GM19467 (cell line): ENCODE measurements around the gene LRRC37B.
"Not testable (repeated sequence)": the region's sequence is repeated elsewhere in the genome, so short reads cannot be mapped to it uniquely, and the experiment has no call there.

Experiments used
- ATAC-seq: cut with Tn5 transposase; IDR thresholded peaks from one replicate; pipeline ENCODE4 v1.9.1; 2021; ENCODE audit warnings: mild to moderate bottlenecking, moderate library complexity; ENCODE audit not compliant: unreplicated experiment

LRRC37B gene

GRCh38 chr17:32006957-32007462 is at the start of gene LRRC37B:
LRRC37B (plus strand) TSS chr17:32007383; CDS start chr17:32021393, 14,010 bp downstream.
- peak; percentile 84 for ATAC-seq

DNA sequence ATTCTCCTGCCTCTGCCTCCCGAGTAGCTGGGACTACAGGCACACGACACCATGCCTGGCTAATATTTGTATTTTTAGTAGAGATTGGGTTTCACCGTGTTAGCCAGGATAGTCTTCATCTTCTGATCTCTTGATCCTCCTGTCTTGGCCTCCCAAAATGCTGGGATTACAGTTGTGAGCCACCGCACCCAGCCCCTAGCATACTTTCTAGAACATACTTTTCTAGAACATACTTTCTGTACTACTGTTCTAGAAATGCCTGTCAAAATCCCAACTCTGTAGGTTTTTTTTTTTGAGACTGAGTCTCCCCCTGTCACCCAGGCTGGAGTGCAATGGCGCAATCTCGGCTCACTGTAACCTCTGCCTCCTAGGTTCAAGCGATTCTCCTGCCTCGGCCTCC is 43.1 kb upstream of the LRRC37B start:
- not testable (repeated sequence) for ATAC-seq

DNA sequence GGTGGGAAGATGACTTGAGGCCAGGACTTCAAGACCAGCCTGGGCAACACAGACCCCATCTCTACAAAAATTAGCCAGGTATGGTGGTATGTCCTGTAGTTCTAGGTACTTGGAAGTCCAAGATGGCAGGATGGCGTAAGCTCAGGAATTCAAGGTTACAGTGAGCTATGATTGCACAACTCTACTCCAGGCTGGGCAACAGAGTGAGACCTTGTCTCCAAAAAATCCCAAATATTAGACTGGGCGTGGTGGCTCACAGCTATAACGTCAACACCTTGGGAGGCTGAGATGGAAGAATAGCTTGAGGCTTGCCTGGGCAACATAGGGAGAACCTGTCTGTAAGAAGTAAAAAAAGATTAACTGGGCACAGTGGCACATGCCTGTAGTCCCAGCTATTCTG is 39.5 kb upstream of the LRRC37B start:
- no peak for ATAC-seq

GRCh38 chr17:31970416-31970815 is 36.8 kb upstream of the LRRC37B start:
- not testable (repeated sequence) for ATAC-seq

- ATAC-seq: not testable (repeated sequence)
Measured at GRCh38 chr17:31974269-31975071, 32.7 kb upstream of the LRRC37B start.

DNA sequence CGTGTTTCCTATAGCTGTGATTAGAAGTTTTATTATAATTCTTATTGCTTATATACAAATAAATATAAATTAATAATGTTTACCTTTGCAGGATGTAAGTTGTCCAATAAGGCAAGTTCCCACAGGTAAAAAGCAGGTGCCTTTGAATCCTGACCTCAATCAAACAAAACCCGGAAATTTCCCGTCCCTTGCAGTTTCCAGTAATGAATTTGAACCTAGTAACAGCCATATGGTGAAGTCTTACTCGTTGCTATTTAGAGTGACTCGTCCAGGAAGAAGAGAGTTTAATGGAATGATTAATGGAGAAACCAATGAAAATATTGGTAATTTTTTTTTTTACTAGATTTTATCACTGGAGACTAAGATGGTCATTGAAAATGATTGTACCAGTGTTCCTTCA is 31.8 kb upstream of the LRRC37B start:
- not testable (repeated sequence) for ATAC-seq

GRCh38 chr17:31991821-31992220 is 15.4 kb upstream of the LRRC37B start:
- not testable (repeated sequence) for ATAC-seq

DNA sequence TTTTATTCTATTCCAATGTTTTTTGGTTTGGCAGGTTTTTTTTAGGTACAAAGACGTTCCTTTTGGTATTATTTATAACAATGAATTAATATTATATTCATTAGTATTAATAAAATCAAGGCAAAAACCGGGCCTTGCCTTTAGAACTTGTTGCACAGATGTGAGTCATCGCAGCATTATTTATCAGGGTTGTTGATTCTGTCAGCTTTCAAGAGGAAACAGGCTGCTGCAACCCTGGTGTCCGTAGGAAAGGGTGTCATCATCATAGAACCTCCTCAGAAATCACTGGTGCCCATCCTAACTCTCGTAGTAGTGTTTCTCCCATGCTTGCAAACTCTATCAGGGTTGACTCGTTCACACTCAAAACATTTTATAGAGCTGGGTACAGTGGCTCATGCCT is 10.2 kb upstream of the LRRC37B start:
- no peak for ATAC-seq

DNA sequence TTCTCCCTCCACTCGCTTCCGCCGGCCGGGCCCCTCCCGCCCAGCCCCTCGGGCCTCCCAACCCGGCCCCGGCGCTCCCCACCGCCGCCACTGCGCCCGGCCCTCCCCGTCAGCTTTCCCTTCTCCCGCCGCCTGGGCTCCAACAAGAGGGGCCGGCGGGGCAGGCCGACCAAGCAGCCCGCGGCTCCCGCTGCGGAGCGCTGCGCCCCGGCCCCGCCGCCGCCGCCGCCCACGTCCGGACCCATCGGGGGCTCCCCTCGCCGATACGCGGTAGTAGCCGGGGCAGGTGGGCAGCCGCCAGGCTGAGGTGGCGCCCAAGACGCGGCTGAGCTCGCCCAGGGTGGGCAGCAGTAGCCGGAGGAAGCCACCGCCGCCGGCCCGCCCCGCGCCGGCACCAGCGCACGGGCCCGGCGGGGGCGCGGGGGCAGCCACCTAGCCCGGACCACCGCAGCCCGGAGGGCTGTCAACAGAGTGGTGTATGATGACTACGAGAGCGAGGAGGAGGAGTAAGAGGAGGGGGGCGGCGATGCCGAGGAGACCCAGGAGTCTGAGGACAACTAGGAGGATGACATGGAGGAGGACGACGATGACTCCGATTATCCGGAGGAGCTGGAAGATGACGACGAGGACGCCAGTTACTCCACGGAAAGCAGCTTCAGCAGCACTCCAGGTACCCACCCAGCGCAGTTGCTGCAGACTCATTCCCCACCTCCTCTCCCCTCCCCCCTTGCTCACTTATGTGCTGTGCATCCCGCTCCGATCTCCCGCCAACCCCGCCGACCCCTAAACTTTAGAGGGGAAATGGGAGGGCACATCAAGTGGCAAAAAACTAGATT is 498 bp downstream of the LRRC37B start:
- peak; percentile 34 for ATAC-seq

- ATAC-seq: no peak
Measured at GRCh38 chr17:32009262-32009542, 2.0 kb downstream of the LRRC37B start.

DNA sequence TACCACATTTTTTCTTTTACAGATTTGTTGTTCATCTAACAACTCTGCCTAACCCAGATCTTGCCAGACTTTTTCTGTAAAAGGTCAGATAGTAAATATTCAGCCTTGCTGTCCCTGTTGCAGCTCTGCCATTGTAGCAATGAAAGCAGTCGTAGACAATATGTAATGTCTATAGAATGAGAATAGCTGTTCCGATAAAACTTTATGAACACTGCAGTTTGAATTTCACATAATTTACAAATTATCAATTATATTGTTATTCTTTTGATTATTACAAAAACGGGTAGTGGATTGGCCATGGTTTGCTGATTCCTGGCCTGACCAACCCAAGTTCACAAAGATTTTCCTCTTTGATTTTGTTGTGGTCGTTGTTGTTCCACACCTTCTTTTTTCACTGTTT is 2.9 kb downstream of the LRRC37B start:
- ATAC-seq: no peak

GRCh38 chr17:32015245-32016013 is 8.2 kb downstream of the LRRC37B start:
- ATAC-seq: no peak

- no peak for ATAC-seq
Measured at GRCh38 chr17:32016231-32016630, 9.0 kb downstream of the LRRC37B start.

- no peak for ATAC-seq
Measured at GRCh38 chr17:32019228-32019627, 12.0 kb downstream of the LRRC37B start.

DNA sequence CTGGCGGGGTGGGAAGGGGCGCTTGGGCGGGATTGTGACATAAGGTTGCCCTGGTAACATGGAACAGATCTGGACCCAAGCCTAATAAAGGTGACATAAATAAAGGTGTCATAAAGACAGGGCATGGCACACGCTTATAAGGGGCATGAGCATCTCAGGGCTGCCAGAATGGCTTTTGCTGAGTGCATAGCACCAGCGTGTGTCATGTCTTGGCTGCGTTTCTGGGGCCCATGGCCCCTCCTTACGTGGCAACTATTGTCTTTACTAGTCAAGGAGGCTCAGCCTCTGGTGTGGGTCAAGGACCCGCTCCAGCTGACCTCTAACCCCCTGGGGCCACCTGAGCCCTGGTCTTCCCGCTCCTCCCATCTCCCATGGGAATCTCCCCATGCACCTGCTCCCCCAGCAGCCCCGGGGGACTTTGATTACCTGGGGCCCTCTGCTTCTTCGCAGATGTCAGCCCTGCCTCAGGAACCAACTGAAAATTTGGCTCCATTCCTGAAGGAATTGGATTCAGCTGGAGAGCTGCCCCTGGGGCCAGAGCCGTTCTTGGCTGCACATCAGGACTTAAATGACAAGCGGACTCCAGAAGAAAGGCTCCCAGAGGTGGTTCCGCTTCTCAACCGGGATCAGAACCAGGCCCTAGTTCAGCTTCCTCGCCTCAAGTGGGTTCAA is 13.9 kb downstream of the LRRC37B start:
- no peak for ATAC-seq

GRCh38 chr17:32021615-32021955 is 14.4 kb downstream of the LRRC37B start:
- no peak for ATAC-seq

- ATAC-seq: not testable (repeated sequence)
Measured at GRCh38 chr17:32022554-32022953, 15.4 kb downstream of the LRRC37B start.

GRCh38 chr17:32027271-32027670 is 20.1 kb downstream of the LRRC37B start:
- ATAC-seq: not testable (repeated sequence)

GRCh38 chr17:32033223-32033622 is 26.0 kb downstream of the LRRC37B start:
- no peak for ATAC-seq

GRCh38 chr17:32033812-32034211 is 26.6 kb downstream of the LRRC37B start:
- ATAC-seq: not testable (repeated sequence)

GRCh38 chr17:32040246-32040645 is 33.1 kb downstream of the LRRC37B start:
- ATAC-seq: not testable (repeated sequence)
